Breast epithelium (tissue), 4 donors: Measurements from ENCODE around the gene RBPMS2. TPM values are rescaled to one million over a fixed set of nuclear protein-coding genes. Genes with fewer than 3 reads are reported as not detected.

Experiments
- DNase-seq, 2 donors: peaks; one replicate each; pipeline ENCODE4 v3.0.0-alpha.2; 2019; ENCODE audit warnings: low spot score in 2 of 2
- H3K27ac ChIP-seq, 2 donors: fragments of 200-600 bp; sonication (generic) in 1 of 2; one replicate each; pipeline ENCODE4 v1.5.1; 2016 to 2019; ENCODE audit warnings: mild to moderate bottlenecking in 1 of 2
- H3K27me3 ChIP-seq, 2 donors: fragments of 200-600 bp; sonication (generic) in 1 of 2; one replicate each; pipeline versions ENCODE4 v1.5.1 to v1.6.0; 2017 to 2019; ENCODE audit warnings: control low read depth in 1 of 2, mild to moderate bottlenecking in 1 of 2
- H3K36me3 ChIP-seq: fragments of 200-600 bp; one replicate; pipeline ENCODE4 v1.5.1; 2019
- H3K4me1 ChIP-seq, 2 donors: fragments of 200-600 bp; sonication (generic); one replicate each; pipeline ENCODE4 v1.5.1; 2016 to 2019; ENCODE audit warnings: control low read depth in 1 of 2
- H3K4me3 ChIP-seq, 3 donors: fragments of 200-600 bp; sonication (generic); 1 replicate in 2 of 3; 2 replicates in 1 of 3; pipeline ENCODE4 v1.5.1; 2016 to 2019; ENCODE audit warnings: mild to moderate bottlenecking in 3 of 3, moderate library complexity in 2 of 3
- H3K9me3 ChIP-seq, 2 donors: fragments of 200-600 bp; sonication (generic) in 1 of 2; one replicate each; pipeline ENCODE4 v1.5.1; 2016 to 2019; ENCODE audit warnings: control low read depth in 1 of 2
- POLR2A ChIP-seq: fragments of 450-650 bp; IDR thresholded peaks from one replicate; pipeline ENCODE4 v1.6.1; 2016; ENCODE audit warnings: antibody characterized with exemption, mild to moderate bottlenecking, moderate library complexity
- POLR2AphosphoS5 ChIP-seq, 3 donors: sonication (generic); formaldehyde crosslinking; IDR thresholded peaks; one replicate each; pipeline ENCODE4 v1.6.1; 2017; ENCODE audit warnings: antibody characterized with exemption in 3 of 3
- intact Hi-C: fragments of 100-400 bp; cut with DNase I; formaldehyde crosslinking; loops from one replicate; pipeline ENCODE4 v1.15.1; 2023; ENCODE audit warnings: low total_unique reads
- total RNA-seq, 3 donors: library from RNA; depleted of rRNA; stranded (reverse); fragments of >200 nt; gene quantifications; one replicate each; pipeline ENCODE4 v1.1.0, GENCODE V29; 2016
- TF ChIP-seq, protein P1 (sequence below), 3 donors: fragments of 450-650 bp; IDR thresholded peaks; one replicate each; pipeline ENCODE4 v1.5.1; 2016 to 2017; ENCODE audit warnings: antibody characterized with exemption in 3 of 3, mild to moderate bottlenecking in 3 of 3, moderate library complexity in 3 of 3

Gene RBPMS2
- total RNA-seq, 3 donors from 2014 or later, result 0.66 to 1.9 TPM; not detected in 1

DNA sequence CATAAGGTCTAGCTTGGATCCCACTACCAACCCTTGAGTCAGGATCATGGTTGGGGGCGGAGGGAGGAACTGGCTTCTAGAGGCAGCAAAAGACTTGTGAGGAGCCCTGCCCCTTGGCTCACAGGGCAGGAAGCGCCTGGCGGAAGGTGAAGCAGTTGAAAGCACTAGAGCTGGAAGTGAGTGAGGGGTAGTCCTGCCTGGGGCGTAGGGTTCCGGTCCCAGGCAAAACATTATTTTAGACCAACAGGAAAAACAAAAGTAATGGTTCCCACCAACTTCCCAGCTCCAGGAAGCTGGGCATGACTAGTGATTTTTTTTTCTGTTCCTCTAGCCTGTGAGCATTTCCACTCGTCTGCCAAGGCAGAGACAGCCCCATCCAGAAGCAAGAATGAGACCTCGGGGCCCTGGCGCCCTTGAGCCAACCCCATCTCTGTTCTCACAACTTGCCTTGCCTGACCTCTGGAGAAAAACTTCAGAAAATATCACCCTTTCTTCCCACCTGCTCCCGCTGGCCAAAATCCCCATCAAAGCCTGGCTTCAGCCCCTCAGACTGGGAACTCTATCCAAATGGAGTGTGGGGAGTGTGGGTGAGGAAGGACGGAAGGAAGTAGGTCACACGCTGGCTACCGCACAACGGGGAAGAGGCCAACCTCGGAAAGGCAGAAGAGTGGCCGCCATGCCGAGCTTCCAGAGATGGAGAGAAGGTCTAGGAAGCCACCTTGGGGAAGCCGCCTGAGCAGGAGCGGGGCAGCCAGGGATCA, 57.5 kb downstream of the RBPMS2 start:
- Histone ChIP-seq H3K27ac (peak overlapping the region; percentile 45 to 90), H3K36me3 (no peaks in the 10 kb centered on the region), H3K27me3 (no peaks in the 10 kb centered on the region), H3K4me3 (peak overlapping the region in 2 of 3 donors; percentile 34 to 58), H3K4me1 (no peaks in the 10 kb centered on the region), H3K9me3 (no peaks in the 10 kb centered on the region)
- DNase-seq, result no peak
- no peak for TF ChIP-seq POLR2AphosphoS5 (IDR thresholded peaks at IDR 0.05)
- TF ChIP-seq, protein P1, sequence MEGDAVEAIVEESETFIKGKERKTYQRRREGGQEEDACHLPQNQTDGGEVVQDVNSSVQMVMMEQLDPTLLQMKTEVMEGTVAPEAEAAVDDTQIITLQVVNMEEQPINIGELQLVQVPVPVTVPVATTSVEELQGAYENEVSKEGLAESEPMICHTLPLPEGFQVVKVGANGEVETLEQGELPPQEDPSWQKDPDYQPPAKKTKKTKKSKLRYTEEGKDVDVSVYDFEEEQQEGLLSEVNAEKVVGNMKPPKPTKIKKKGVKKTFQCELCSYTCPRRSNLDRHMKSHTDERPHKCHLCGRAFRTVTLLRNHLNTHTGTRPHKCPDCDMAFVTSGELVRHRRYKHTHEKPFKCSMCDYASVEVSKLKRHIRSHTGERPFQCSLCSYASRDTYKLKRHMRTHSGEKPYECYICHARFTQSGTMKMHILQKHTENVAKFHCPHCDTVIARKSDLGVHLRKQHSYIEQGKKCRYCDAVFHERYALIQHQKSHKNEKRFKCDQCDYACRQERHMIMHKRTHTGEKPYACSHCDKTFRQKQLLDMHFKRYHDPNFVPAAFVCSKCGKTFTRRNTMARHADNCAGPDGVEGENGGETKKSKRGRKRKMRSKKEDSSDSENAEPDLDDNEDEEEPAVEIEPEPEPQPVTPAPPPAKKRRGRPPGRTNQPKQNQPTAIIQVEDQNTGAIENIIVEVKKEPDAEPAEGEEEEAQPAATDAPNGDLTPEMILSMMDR (IDR thresholded peaks at IDR 0.05), result no peak
- TF ChIP-seq POLR2A, result no peak
- intact Hi-C loops, result no loop called here

DNA sequence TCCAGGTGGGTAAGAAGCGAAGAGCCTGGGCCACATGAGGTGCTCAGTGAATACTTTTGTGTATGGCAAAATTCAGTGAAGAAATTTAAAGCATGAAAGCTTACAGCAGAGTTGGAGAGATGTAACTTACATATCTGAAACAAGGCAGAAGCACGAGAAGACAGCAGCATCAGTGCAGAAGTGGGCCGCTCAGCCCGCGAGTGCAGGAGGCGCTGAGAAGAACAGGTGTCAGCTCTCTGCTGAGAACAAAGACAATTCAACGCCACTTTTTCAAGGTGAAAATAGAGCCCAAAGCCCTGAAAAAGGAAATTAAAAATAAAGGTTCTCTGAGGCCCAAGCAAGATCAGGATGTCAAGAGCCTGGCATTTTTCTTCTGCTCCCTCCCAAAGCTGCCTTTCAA, 58.3 kb downstream of the RBPMS2 start:
- H3K9me3 ChIP-seq, result no peaks in the 10 kb centered on the region
- no peaks in the 10 kb centered on the region for H3K27me3 ChIP-seq
- intact Hi-C loops, result no loop called here
- no peaks in the 10 kb centered on the region for H3K4me1 ChIP-seq
- DNase-seq, result no peak
- TF ChIP-seq POLR2AphosphoS5 (IDR thresholded peaks at IDR 0.05), result no peak
- TF ChIP-seq POLR2A, result no peak
- TF ChIP-seq, protein P1 (IDR thresholded peaks at IDR 0.05), result no peak
- H3K27ac ChIP-seq, result peak overlapping the region in 1 of 2 donors; percentile 90
- H3K4me3 ChIP-seq, result no peak overlapping the region
- no peaks in the 10 kb centered on the region for H3K36me3 ChIP-seq

DNA sequence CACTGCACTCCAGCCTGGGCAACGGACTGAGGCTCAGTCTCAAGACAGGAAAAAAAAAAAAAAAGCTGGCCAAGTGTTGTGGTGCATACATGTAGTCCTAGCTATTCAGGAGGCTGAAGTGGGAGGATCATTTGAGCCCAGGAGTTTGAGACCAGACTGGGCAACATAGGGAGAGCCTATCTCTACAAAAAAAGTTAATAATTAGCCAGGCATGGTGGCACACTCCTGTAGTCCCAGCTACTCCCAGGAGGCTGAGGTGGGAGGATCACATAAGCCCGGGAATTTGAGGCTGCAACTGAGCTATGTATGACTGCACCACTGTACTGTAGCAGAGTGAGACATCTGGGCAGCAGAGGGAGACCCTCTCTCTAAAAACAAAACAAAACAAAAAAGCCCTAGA, 58.9 kb downstream of the RBPMS2 start:
- H3K9me3 ChIP-seq, result no peaks in the 10 kb centered on the region
- H3K27ac ChIP-seq, result no peak overlapping the region
- intact Hi-C loops, result no loop called here
- H3K4me3 ChIP-seq, result no peak overlapping the region
- H3K4me1 ChIP-seq, result no peaks in the 10 kb centered on the region
- H3K36me3 ChIP-seq, result no peaks in the 10 kb centered on the region
- DNase-seq, result no peak
- H3K27me3 ChIP-seq, result no peaks in the 10 kb centered on the region
- TF ChIP-seq POLR2A (no peak), POLR2AphosphoS5 (IDR thresholded peaks at IDR 0.05) (no peak)
- TF ChIP-seq, protein P1 (IDR thresholded peaks at IDR 0.05), result no peak

DNA sequence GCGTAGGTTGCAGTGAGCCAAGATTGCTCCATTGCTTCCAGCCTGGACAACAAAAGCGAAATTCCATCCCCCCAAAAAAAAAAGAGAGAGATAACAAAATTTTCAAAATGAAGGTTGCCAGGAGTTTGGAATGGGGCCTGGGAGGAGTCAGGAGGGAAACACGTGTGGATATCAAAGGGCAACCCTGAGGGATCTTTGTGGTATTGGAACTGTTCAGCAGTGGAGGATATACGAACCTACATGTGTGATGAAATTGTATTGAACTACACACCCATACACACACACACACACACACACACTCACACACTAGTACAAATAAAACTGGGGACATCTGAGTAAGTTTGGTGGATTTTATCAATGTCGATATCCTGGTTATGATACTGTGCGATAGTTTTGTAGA, 61.8 kb downstream of the RBPMS2 start:
- DNase-seq, result no peak
- H3K4me1 ChIP-seq, result no peaks in the 10 kb centered on the region
- no peak overlapping the region for H3K4me3 ChIP-seq
- intact Hi-C loops, result no loop called here
- H3K27ac ChIP-seq, result no peak overlapping the region
- TF ChIP-seq POLR2A, result no peak
- no peaks in the 10 kb centered on the region for H3K9me3 ChIP-seq
- no peaks in the 10 kb centered on the region for H3K27me3 ChIP-seq
- no peaks in the 10 kb centered on the region for H3K36me3 ChIP-seq

DNA sequence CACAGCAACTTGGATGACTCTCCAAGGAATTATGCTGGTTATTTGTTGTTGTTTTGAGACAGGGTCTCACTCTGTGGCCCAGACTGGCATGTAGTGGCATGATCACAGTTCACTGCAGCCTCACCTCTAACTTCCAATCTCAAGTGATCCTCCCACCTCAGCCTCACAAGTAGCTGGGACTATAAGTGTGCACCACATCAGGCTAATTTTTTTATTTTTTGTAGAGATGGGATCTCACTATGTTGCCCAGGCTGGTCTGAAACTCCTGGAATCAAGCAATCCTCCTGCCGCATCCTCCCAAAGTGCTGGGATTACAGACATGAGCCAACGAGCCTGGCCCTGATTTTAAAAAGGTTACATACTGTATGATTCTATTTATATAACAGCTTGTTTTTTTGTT, 63.0 kb downstream of the RBPMS2 start:
- H3K27me3 ChIP-seq, result no peaks in the 10 kb centered on the region
- H3K4me3 ChIP-seq, result no peak overlapping the region
- H3K36me3 ChIP-seq, result no peaks in the 10 kb centered on the region
- TF ChIP-seq POLR2A (no peak), POLR2AphosphoS5 (IDR thresholded peaks at IDR 0.05) (no peak)
- TF ChIP-seq, protein P1 (IDR thresholded peaks at IDR 0.05), result no peak
- no peaks in the 10 kb centered on the region for H3K4me1 ChIP-seq
- H3K27ac ChIP-seq, result no peak overlapping the region
- intact Hi-C loops, result no loop called here
- H3K9me3 ChIP-seq, result no peaks in the 10 kb centered on the region
- no peak for DNase-seq
